GM12878 (cell line): Measurements from ENCODE around the gene ANAPC5. TPM values are rescaled to one million over a fixed set of nuclear protein-coding genes. Genes with fewer than 3 reads are reported as not detected.

Source experiments
- ASH2L ChIP-seq: fragments of 300-600, 200-600 bp; sonication (generic); IDR thresholded peaks from 2 replicates; pipeline ENCODE4 v1.6.1; 2017; ENCODE audit warnings: low read depth, mild to moderate bottlenecking, borderline replicate concordance
- EED ChIP-seq: sonication (generic); IDR thresholded peaks from 2 replicates; pipeline ENCODE4 v1.6.1; 2016; ENCODE audit warnings: antibody characterized with exemption, low read depth
- ETV6 ChIP-seq, 2 experiments: fragments of 450-650 bp in 1 of 2; IDR thresholded peaks in 1 of 2; conservative IDR thresholded peaks in 1 of 2; 2 replicates each; pipeline ENCODE4 v1.6.1; 2014; ENCODE audit warnings: antibody characterized with exemption in 1 of 2, borderline replicate concordance in 1 of 2, low read depth in 1 of 2, mild to moderate bottlenecking in 1 of 2, moderate library complexity in 1 of 2
- GABPA ChIP-seq: IDR thresholded peaks from 2 replicates; pipeline ENCODE4 v1.6.1; 2014; ENCODE audit warnings: antibody characterized with exemption, low read depth, mild to moderate bottlenecking, inconsistent platforms
- IRF4 ChIP-seq: IDR thresholded peaks from 2 replicates; pipeline ENCODE4 v1.6.1; 2011; ENCODE audit warnings: low read depth, low read length
- MTA2 ChIP-seq: fragments of 450-650 bp; IDR thresholded peaks from 2 replicates; pipeline ENCODE4 v1.6.1; 2016; ENCODE audit warnings: low read depth, mild to moderate bottlenecking, moderate library complexity
- MYB ChIP-seq: fragments of 150-350 bp; IDR thresholded peaks from 2 replicates; pipeline ENCODE4 v1.6.1; 2014; ENCODE audit warnings: mild to moderate bottlenecking, low read depth, low read length, borderline replicate concordance
- POLR2A ChIP-seq: IDR thresholded peaks from 2 replicates; pipeline ENCODE4 v1.6.1; 2011; ENCODE audit warnings: low read depth, mild to moderate bottlenecking, low read length
- POU2F2 ChIP-seq: IDR thresholded peaks from 3 replicates; pipeline ENCODE4 v1.6.1; 2011; ENCODE audit warnings: low read depth, mild to moderate bottlenecking, low read length, borderline replicate concordance
- RELA ChIP-seq: fragments of 450-650 bp; IDR thresholded peaks from 2 replicates; pipeline ENCODE4 v1.8.0; 2014; ENCODE audit warnings: borderline replicate concordance; ENCODE audit not compliant: partially characterized antibody
- SUPT20H ChIP-seq: IDR thresholded peaks from 2 replicates; pipeline ENCODE4 v1.6.1; 2011; ENCODE audit warnings: low read depth, mild to moderate bottlenecking, low read length, moderate library complexity, borderline replicate concordance; ENCODE audit not compliant: control insufficient read depth
- TCF7 ChIP-seq: IDR thresholded peaks from 2 replicates; pipeline ENCODE4 v1.6.1; 2014; ENCODE audit warnings: antibody characterized with exemption, borderline replicate concordance
- ZNF207 ChIP-seq: fragments of 450-650 bp; IDR thresholded peaks from 2 replicates; pipeline ENCODE4 v1.6.1; 2014; ENCODE audit warnings: antibody characterized with exemption, mild to moderate bottlenecking, borderline replicate concordance
- ZNF384 ChIP-seq: IDR thresholded peaks from 2 replicates; pipeline ENCODE4 v1.6.1; 2012; ENCODE audit warnings: low read depth, mild to moderate bottlenecking, low read length, improper control_type of control experiment, borderline replicate concordance
- polyA plus RNA-seq, 11 experiments: library from polyadenylated mRNA; depleted of rRNA in 4 of 11; unstranded in 6 of 11; stranded (reverse) in 5 of 11; fragments of >200 nt; fragmentation: Nextera tagmentation in 4 of 11; fragmentation: Illumina TruSeq in 1 of 11; extraction: Ambion mirVana in 4 of 11; extraction: Trizol in 1 of 11; gene quantifications; 1 replicate in 1 of 11; 2 replicates in 10 of 11; pipeline versions ENCODE4 v1.2.1 to v1.2.3, GENCODE V29; 2011 to 2016; ENCODE audit warnings: inconsistent platforms in 2 of 11, missing spikeins in 2 of 11, low read depth in 1 of 11
- total RNA-seq, 4 experiments: library from RNA; depleted of rRNA in 3 of 4; stranded (reverse); fragments of >200 nt in 3 of 4; fragmentation: Illumina TruSeq in 1 of 4; extraction: Trizol in 1 of 4; gene quantifications; 2 replicates each; pipeline versions ENCODE4 v1.2.1 to v1.2.3, GENCODE V29; 2013 to 2021
- TF ChIP-seq, protein P1 (sequence below): fragments of 450-650 bp; IDR thresholded peaks from 2 replicates; pipeline ENCODE4 v1.6.1; 2017; ENCODE audit warnings: mild to moderate bottlenecking, low read depth, inconsistent platforms; ENCODE audit not compliant: poor library complexity, severe bottlenecking
- TF ChIP-seq, protein P2 (sequence below): fragments of 450-650 bp; IDR thresholded peaks from 2 replicates; pipeline ENCODE4 v1.6.1; 2016; ENCODE audit warnings: mild to moderate bottlenecking, moderate library complexity, borderline replicate concordance
- TF ChIP-seq, protein P3 (sequence below): IDR thresholded peaks from 2 replicates; pipeline ENCODE4 v1.6.1; 2011; ENCODE audit warnings: borderline replicate concordance, low read depth, mild to moderate bottlenecking, moderate library complexity, mixed read lengths, low read length; ENCODE audit not compliant: insufficient read depth; ENCODE audit errors: extremely low read length
- TF ChIP-seq, protein P4 (sequence below): fragments of 450-650 bp; IDR thresholded peaks from 2 replicates; pipeline ENCODE4 v1.6.1; 2018; ENCODE audit warnings: mild to moderate bottlenecking, low read depth, moderate library complexity; ENCODE audit not compliant: partially characterized antibody

The ANAPC5 gene
- total and polyA plus RNA-seq, 10 of the 15 experiments (the other 5 are each of a cell fraction or from before 2014, with no cell fraction given) = 102 to 227 (median 166) TPM

DNA sequence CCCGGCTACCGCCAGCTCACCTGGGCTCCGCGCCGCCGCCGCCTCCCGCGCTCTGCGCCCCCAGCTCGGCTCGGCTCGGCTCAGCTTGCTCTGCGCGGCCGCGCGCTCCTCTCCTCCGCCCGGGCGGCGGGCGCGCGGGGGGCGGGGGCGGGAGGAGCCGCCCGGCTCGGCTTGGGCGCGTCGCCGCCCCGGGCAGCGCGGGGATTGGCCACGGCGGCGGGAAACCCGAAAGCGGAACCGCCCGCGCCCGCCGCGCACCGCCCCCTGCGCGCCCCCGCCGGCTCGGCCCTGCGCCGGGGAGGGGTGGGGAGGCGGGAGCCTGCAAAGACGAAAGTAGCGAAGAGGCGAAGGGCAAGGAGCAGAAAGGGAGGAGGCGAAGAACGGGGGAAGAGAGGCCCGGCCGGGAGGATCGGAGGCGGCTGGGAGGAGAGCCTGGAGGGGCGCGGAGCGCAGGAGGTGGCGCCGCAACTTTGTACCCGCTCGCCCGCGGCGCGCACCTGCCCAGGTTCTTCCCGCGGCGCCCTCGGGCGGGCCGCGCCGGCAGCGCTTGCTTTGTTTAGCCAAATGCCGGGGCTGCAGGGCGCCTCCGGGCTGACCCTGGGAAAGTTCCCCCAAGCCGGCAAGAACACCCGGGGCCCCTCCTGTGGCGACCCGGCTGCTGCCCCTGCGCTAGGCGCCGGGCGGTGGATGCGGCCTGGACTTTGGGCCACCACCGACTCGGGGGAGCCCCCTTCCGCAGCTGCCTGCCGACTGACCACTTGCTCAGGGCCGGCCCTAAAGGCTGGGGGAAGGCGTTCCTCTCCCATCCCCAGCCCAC lies 55.4 kb downstream of the ANAPC5 start, which contains the start of gene CAMKK2 (continued):
- TF ChIP-seq, protein P1, sequence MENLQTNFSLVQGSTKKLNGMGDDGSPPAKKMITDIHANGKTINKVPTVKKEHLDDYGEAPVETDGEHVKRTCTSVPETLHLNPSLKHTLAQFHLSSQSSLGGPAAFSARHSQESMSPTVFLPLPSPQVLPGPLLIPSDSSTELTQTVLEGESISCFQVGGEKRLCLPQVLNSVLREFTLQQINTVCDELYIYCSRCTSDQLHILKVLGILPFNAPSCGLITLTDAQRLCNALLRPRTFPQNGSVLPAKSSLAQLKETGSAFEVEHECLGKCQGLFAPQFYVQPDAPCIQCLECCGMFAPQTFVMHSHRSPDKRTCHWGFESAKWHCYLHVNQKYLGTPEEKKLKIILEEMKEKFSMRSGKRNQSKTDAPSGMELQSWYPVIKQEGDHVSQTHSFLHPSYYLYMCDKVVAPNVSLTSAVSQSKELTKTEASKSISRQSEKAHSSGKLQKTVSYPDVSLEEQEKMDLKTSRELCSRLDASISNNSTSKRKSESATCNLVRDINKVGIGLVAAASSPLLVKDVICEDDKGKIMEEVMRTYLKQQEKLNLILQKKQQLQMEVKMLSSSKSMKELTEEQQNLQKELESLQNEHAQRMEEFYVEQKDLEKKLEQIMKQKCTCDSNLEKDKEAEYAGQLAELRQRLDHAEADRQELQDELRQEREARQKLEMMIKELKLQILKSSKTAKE = no peak
- TF ChIP-seq IRF4 = no peak
- peak; percentile 48 for TF ChIP-seq ZNF207
- no peak for TF ChIP-seq MYB
- TF ChIP-seq SUPT20H = no peak
- peak; percentile 71 for TF ChIP-seq POLR2A
- TF ChIP-seq, protein P2, sequence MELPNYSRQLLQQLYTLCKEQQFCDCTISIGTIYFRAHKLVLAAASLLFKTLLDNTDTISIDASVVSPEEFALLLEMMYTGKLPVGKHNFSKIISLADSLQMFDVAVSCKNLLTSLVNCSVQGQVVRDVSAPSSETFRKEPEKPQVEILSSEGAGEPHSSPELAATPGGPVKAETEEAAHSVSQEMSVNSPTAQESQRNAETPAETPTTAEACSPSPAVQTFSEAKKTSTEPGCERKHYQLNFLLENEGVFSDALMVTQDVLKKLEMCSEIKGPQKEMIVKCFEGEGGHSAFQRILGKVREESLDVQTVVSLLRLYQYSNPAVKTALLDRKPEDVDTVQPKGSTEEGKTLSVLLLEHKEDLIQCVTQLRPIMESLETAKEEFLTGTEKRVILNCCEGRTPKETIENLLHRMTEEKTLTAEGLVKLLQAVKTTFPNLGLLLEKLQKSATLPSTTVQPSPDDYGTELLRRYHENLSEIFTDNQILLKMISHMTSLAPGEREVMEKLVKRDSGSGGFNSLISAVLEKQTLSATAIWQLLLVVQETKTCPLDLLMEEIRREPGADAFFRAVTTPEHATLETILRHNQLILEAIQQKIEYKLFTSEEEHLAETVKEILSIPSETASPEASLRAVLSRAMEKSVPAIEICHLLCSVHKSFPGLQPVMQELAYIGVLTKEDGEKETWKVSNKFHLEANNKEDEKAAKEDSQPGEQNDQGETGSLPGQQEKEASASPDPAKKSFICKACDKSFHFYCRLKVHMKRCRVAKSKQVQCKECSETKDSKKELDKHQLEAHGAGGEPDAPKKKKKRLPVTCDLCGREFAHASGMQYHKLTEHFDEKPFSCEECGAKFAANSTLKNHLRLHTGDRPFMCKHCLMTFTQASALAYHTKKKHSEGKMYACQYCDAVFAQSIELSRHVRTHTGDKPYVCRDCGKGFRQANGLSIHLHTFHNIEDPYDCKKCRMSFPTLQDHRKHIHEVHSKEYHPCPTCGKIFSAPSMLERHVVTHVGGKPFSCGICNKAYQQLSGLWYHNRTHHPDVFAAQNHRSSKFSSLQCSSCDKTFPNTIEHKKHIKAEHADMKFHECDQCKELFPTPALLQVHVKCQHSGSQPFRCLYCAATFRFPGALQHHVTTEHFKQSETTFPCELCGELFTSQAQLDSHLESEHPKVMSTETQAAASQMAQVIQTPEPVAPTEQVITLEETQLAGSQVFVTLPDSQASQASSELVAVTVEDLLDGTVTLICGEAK = no peak
- TF ChIP-seq, protein P3, sequence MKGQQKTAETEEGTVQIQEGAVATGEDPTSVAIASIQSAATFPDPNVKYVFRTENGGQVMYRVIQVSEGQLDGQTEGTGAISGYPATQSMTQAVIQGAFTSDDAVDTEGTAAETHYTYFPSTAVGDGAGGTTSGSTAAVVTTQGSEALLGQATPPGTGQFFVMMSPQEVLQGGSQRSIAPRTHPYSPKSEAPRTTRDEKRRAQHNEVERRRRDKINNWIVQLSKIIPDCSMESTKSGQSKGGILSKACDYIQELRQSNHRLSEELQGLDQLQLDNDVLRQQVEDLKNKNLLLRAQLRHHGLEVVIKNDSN = no peak
- TF ChIP-seq, protein P4, sequence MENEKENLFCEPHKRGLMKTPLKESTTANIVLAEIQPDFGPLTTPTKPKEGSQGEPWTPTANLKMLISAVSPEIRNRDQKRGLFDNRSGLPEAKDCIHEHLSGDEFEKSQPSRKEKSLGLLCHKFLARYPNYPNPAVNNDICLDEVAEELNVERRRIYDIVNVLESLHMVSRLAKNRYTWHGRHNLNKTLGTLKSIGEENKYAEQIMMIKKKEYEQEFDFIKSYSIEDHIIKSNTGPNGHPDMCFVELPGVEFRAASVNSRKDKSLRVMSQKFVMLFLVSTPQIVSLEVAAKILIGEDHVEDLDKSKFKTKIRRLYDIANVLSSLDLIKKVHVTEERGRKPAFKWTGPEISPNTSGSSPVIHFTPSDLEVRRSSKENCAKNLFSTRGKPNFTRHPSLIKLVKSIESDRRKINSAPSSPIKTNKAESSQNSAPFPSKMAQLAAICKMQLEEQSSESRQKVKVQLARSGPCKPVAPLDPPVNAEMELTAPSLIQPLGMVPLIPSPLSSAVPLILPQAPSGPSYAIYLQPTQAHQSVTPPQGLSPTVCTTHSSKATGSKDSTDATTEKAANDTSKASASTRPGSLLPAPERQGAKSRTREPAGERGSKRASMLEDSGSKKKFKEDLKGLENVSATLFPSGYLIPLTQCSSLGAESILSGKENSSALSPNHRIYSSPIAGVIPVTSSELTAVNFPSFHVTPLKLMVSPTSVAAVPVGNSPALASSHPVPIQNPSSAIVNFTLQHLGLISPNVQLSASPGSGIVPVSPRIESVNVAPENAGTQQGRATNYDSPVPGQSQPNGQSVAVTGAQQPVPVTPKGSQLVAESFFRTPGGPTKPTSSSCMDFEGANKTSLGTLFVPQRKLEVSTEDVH = no peak
- no peak for TF ChIP-seq MTA2
- TF ChIP-seq ASH2L = no peak
- no peak for TF ChIP-seq GABPA
- no peak for TF ChIP-seq TCF7
- no peak for TF ChIP-seq ZNF384
- no peak for TF ChIP-seq ETV6 (conservative IDR thresholded peaks at IDR 0.05 in 1 of 2, IDR thresholded peaks at IDR 0.05 in 1 of 2; ENCODE audit: borderline replicate concordance in 1 of 2, low read depth in 1 of 2)
- no peak for TF ChIP-seq RELA
- TF ChIP-seq POU2F2 = no peak
- no peak for TF ChIP-seq EED
